GM19452 (cell line): Measurements from ENCODE around the gene GGT5.
"Not testable (repeated sequence)": the region's sequence is repeated elsewhere in the genome, so short reads cannot be mapped to it uniquely, and the experiment has no call there.

ENCODE experiments used
- ATAC-seq: cut with Tn5 transposase; IDR thresholded peaks from one replicate; pipeline ENCODE4 v1.9.1; 2021; ENCODE audit not compliant: unreplicated experiment

Gene GGT5

DNA sequence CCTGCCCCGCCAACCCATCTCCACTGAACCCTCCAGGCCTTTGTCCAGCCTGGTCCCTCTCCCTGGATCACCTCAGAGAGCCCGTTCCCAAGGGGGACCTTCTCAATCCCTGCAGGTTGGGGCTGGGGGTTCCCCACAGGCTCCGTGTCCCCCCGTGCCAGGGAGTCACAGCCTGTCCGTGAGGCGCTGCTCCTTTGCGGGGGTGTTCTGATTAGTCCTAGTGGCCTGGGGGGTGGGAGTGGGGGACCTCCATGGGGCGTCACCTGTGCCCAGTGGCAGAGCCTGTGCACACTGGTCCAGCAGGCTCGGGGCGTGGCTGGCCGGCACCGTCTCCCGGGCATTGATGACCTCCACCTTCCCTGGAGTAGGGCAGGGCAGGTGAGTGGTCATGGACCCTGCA is 11.6 kb downstream of the GGT5 start:
- ATAC-seq = no peak

- ATAC-seq = no peak
These were observed 12.2 kb downstream of the GGT5 start for GRCh38 chr22:24232725-24233124.

- no peak for ATAC-seq
These were observed 12.8 kb downstream of the GGT5 start for GRCh38 chr22:24232124-24232523.

GRCh38 chr22:24231706-24232105 is 13.2 kb downstream of the GGT5 start:
- ATAC-seq = no peak

DNA sequence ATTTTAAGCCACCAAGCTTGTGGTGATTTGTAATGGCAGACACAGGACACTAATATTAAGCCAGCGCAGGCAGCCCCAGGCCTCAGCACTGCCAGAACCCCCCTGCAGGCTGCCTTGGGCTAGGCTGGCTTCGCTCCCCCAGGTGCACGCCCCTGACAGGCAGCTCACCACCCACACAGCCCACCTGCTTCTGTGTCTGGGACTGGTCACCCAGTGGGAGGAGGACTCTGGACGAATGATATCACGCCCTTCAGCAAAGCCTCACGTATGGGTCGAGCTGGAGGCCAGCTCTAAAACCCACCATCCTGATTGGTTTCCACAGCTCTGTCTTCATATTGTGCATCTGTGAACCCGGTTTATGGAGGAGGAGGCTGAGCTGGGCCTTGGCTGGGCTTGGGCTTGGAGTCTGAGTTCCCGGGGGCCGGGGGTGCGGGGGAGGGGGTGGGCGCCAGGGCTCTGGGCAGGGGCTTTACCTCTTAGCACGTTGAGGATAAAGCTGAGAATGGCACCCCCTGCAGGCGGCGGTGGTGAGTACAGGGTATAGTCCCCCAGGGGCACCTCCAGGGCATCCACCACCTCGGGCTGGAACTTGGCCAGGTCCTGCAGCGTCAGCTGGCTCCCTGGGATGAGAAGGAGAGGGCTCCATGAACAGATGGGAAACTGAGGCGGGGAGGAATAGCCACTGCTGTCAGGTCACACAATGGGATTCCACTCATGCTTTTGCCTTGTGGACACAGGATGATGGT is 13.8 kb downstream of the GGT5 start:
- ATAC-seq = no peak

DNA sequence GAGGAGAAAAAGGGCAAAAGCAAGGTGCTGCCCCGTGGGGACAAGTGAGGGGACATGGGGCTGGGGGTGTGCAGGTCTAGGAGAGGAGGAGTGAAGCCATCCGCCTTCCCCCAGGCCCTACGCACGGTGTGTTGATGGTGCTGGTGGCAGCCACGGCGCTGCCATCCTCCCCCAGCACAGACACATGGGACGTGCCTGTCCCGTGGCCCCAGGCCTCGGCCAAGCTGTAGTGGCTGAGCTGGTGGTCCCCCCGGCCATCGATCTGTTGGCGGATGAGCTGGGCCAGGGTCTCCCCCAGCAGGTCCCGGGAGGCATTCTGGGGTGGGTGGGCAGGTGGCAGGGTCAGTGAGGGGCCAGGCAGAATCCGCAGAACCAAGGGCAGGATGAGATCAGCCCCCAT is 18.9 kb downstream of the GGT5 start:
- no peak for ATAC-seq

DNA sequence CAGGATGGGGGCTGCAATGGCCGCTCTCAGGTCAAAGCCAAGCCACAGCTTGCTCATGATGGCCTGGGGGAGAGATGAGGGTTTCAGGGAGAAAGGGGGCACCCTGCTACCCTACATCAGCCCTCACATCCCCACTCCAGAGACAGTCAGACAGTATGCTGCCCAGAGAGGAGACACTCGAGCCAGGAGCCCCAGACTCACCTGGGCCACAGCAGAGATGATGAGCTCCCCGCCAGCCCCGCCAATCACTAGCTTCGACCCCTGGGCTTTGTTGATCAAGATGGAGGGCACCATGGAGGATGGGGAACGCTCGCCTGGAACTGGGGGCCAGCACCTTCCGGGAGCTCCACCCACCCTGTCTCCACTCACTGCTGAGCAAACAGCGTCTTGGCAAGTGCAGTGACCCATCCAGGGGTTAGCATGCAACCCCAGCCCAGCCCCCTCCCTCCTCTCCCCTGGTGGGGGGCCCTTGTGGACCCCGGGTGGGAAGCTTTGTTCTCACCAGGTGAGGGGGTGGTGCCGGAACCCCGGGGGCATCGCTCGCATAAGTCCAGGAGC is 19.8 kb downstream of the GGT5 start:
- ATAC-seq = no peak

DNA sequence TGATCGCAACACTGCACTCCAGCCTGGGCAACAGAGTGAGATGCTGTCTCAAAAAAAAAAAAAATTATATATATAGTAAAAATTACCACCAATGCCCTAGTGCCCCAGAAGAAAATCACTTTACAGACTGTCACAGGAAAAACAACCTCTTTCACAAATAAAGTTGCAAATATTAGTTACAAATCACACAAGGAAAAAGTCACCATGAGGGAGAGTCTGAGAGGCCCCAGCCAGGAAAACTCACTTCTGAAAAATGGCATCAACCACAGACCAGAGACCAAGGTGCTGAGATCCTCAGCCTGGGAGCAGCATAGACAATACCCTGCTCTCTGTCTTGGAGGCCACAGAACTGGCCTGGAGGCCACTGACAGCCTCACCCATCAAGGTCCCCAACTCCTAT is 20.4 kb downstream of the GGT5 start:
- ATAC-seq = no peak

- no peak for ATAC-seq
These were observed 25.1 kb downstream of the GGT5 start for GRCh38 chr22:24219750-24220149.

GRCh38 chr22:24217384-24217783 is 27.5 kb downstream of the GGT5 start:
- no peak for ATAC-seq

GRCh38 chr22:24216541-24217209 is 28.2 kb downstream of the GGT5 start:
- no peak for ATAC-seq

- ATAC-seq = no peak
These were observed 30.2 kb downstream of the GGT5 start for GRCh38 chr22:24214467-24215285.

DNA sequence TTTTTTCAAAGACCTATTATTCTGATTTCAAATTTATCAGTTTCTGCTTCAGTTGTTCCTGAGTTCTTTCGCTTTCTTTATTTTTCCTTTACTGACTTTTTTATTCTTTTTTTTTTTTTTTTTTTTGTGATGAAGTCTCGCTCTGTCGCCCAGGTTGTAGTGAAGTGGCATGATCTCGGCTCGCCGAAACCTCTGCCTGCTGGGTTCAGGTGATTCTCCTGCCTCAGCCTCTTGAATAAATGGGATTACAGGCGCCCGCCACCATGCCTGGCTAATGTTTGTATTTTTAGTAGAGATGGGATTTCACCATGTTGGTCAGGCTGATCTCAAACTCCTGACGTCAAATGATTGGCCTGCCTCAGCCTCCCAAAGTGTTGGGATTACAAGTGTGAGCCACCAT is 31.8 kb downstream of the GGT5 start:
- ATAC-seq = not testable (repeated sequence)

DNA sequence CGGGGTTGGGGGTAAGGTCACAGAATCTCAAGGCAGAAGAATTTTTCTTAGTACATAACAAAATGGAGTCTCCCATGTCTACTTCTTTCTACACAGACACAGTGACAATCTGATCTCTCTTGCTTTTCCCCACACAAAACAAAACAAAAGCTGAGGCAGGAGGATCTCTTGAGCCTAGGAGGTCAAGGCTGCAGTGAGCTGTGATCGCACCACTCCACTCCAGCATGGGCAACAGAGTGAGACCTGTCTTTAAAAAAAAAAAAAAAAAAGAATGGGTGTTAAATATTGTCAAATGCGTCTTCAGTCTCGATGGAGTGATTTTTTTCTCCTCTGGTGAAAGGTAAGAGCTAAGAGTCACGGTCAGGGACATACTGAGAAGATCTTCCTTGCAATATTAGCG is 33.2 kb downstream of the GGT5 start:
- ATAC-seq = not testable (repeated sequence)

- ATAC-seq = not testable (repeated sequence)
These were observed 34.5 kb downstream of the GGT5 start for GRCh38 chr22:24210409-24210808.

- ATAC-seq = no peak
These were observed 35.2 kb downstream of the GGT5 start for GRCh38 chr22:24209687-24210086.

GRCh38 chr22:24209016-24209415 is 35.9 kb downstream of the GGT5 start:
- no peak for ATAC-seq

GRCh38 chr22:24208012-24208749 is 36.7 kb downstream of the GGT5 start:
- no peak for ATAC-seq

- ATAC-seq = no peak
These were observed 37.4 kb downstream of the GGT5 start for GRCh38 chr22:24207264-24208011.
